Lower leg skin (tissue), 3 donors: ENCODE measurements around the gene UNC13B.

Experiments used
- CTCF ChIP-seq, 3 donors: fragments of 450-650 bp; IDR thresholded peaks; one replicate each; pipeline ENCODE4 v1.5.1; 2016; ENCODE audit warnings: antibody characterized with exemption in 3 of 3, mild to moderate bottlenecking in 3 of 3, moderate library complexity in 2 of 3
- POLR2A ChIP-seq, 2 donors: fragments of 450-650 bp; IDR thresholded peaks; one replicate each; pipeline ENCODE4 v1.6.1; 2016 to 2017; ENCODE audit warnings: antibody characterized with exemption in 2 of 2, mild to moderate bottlenecking in 1 of 2, moderate library complexity in 1 of 2

- TF ChIP-seq CTCF (IDR thresholded peaks at IDR 0.05): no peak
- no peak for TF ChIP-seq POLR2A (IDR thresholded peaks at IDR 0.05)
These were observed 951 bp downstream of the UNC13B start for GRCh38 chr9:35162605-35163315.
